Prostate gland (tissue), 2 donors: ENCODE results near the gene CDC45.

Source experiments
- POLR2A ChIP-seq: fragments of 450-650 bp; IDR thresholded peaks from one replicate; pipeline ENCODE4 v1.6.1; 2016; ENCODE audit warnings: antibody characterized with exemption, mild to moderate bottlenecking
- POLR2AphosphoS5 ChIP-seq: sonication (generic); formaldehyde crosslinking; IDR thresholded peaks from one replicate; pipeline ENCODE4 v1.6.1; 2017; ENCODE audit warnings: antibody characterized with exemption
- TF ChIP-seq, protein P1 (sequence below), 4 experiments: fragments of 200-600 bp in 2 of 4; fragments of 450-650 bp in 2 of 4; sonication (generic) in 2 of 4; IDR thresholded peaks; 1 replicate in 3 of 4; 2 replicates in 1 of 4; pipeline ENCODE4 v1.5.1; 2016 to 2019; ENCODE audit warnings: antibody characterized with exemption in 4 of 4, mild to moderate bottlenecking in 2 of 4, moderate library complexity in 2 of 4

- TF ChIP-seq, protein P1, sequence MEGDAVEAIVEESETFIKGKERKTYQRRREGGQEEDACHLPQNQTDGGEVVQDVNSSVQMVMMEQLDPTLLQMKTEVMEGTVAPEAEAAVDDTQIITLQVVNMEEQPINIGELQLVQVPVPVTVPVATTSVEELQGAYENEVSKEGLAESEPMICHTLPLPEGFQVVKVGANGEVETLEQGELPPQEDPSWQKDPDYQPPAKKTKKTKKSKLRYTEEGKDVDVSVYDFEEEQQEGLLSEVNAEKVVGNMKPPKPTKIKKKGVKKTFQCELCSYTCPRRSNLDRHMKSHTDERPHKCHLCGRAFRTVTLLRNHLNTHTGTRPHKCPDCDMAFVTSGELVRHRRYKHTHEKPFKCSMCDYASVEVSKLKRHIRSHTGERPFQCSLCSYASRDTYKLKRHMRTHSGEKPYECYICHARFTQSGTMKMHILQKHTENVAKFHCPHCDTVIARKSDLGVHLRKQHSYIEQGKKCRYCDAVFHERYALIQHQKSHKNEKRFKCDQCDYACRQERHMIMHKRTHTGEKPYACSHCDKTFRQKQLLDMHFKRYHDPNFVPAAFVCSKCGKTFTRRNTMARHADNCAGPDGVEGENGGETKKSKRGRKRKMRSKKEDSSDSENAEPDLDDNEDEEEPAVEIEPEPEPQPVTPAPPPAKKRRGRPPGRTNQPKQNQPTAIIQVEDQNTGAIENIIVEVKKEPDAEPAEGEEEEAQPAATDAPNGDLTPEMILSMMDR (IDR thresholded peaks at IDR 0.05), result no peak
- TF ChIP-seq POLR2AphosphoS5 (no peak), POLR2A (no peak)
Measured at GRCh38 chr22:19566279-19567156, 86.8 kb downstream of the CDC45 start.
